Measurements from ENCODE around the gene YEATS2.

DNA sequence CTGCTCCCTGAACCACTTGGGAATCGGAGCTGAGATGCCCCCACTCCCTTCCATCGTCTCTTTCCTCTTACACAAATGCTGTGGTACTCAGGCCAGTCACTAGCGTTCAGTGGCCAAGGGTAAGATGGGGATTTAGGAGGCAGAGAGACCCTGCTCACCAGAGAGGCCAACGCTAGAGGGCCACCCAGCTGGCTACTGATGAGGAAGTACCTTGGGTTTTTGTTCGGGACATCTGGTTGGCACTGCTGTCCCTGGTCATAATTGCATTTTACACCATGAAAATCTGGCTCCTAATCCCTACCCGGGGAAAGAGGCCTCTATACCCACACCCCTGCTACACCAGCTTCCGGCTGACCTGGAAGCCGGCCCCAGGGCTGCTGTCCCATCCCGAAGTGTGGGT is 120.0 kb downstream of the YEATS2 start:
- TF ChIP-seq POLR2A (IDR thresholded peaks at IDR 0.05; ENCODE audit: low read depth, low read length) (no peak), EZH2 (IDR thresholded peaks at IDR 0.05; ENCODE audit: borderline replicate concordance, low read depth, low read length, severe bottlenecking) (no peak), POLR2AphosphoS5 (IDR thresholded peaks at IDR 0.05; ENCODE audit: insufficient read depth, low read depth, low read length) (no peak), JUN (IDR thresholded peaks at IDR 0.05; ENCODE audit: borderline replicate concordance, insufficient read depth, insufficient read length, low read depth) (no peak)
- TF ChIP-seq, protein P1, sequence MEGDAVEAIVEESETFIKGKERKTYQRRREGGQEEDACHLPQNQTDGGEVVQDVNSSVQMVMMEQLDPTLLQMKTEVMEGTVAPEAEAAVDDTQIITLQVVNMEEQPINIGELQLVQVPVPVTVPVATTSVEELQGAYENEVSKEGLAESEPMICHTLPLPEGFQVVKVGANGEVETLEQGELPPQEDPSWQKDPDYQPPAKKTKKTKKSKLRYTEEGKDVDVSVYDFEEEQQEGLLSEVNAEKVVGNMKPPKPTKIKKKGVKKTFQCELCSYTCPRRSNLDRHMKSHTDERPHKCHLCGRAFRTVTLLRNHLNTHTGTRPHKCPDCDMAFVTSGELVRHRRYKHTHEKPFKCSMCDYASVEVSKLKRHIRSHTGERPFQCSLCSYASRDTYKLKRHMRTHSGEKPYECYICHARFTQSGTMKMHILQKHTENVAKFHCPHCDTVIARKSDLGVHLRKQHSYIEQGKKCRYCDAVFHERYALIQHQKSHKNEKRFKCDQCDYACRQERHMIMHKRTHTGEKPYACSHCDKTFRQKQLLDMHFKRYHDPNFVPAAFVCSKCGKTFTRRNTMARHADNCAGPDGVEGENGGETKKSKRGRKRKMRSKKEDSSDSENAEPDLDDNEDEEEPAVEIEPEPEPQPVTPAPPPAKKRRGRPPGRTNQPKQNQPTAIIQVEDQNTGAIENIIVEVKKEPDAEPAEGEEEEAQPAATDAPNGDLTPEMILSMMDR (IDR thresholded peaks at IDR 0.05; ENCODE audit: extremely low read depth in 1 of 2, insufficient read depth in 1 of 2, low read depth in 1 of 2, low read length in 2 of 2): no peak
- TF ChIP-seq, protein P2, sequence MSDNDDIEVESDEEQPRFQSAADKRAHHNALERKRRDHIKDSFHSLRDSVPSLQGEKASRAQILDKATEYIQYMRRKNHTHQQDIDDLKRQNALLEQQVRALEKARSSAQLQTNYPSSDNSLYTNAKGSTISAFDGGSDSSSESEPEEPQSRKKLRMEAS (IDR thresholded peaks at IDR 0.05; ENCODE audit: insufficient read depth, insufficient read length): no peak
